OCI-LY3 (cell line): ENCODE measurements around the gene CBR3.

Experiments used
- EZH2phosphoT487 ChIP-seq: fragments of 200-600 bp; shearing (Covaris generic); IDR thresholded peaks from 2 replicates; pipeline ENCODE4 v1.6.1; 2018; ENCODE audit warnings: antibody characterized with exemption, mixed run types, low read depth
- TF ChIP-seq, protein P1 (sequence below): fragments of 200-600, 300-600 bp; sonication (generic); IDR thresholded peaks from 2 replicates; pipeline ENCODE4 v1.5.1; 2014; ENCODE audit warnings: antibody characterized with exemption, low read length, low read depth

DNA sequence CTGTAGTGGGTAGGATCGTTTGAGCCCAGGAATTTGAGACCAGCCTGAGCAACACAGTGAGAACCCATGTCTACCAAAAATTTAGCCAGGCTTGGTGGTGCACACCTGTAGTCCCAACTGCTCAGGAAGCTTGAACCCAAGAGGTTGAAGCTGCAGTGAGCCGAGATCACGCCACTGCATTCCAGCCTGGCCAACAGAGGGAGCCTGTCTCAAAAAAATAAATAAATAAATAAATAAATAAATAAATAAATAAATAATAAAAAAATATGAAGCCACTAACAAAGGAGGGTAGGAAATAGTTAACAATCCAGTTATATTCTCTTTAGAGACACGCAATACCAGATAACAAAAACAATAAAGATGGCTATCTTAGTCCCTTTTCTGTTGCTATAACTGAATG is 11.9 kb upstream of the CBR3 start:
- TF ChIP-seq, protein P1, sequence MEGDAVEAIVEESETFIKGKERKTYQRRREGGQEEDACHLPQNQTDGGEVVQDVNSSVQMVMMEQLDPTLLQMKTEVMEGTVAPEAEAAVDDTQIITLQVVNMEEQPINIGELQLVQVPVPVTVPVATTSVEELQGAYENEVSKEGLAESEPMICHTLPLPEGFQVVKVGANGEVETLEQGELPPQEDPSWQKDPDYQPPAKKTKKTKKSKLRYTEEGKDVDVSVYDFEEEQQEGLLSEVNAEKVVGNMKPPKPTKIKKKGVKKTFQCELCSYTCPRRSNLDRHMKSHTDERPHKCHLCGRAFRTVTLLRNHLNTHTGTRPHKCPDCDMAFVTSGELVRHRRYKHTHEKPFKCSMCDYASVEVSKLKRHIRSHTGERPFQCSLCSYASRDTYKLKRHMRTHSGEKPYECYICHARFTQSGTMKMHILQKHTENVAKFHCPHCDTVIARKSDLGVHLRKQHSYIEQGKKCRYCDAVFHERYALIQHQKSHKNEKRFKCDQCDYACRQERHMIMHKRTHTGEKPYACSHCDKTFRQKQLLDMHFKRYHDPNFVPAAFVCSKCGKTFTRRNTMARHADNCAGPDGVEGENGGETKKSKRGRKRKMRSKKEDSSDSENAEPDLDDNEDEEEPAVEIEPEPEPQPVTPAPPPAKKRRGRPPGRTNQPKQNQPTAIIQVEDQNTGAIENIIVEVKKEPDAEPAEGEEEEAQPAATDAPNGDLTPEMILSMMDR = no peak
- TF ChIP-seq EZH2phosphoT487 = no peak
